Suprapubic skin (tissue), 4 donors: ENCODE results near the gene UBD.

Experiments
- CTCF ChIP-seq, 2 donors: fragments of 200-600 bp in 1 of 2; fragments of 450-650 bp in 1 of 2; sonication (generic) in 1 of 2; IDR thresholded peaks; one replicate each; pipeline ENCODE4 v1.5.1; 2016 to 2019; ENCODE audit warnings: antibody characterized with exemption in 2 of 2, mild to moderate bottlenecking in 1 of 2, moderate library complexity in 1 of 2
- EP300 ChIP-seq: sonication (generic); formaldehyde crosslinking; IDR thresholded peaks from one replicate; pipeline ENCODE4 v1.6.1; 2017; ENCODE audit warnings: antibody characterized with exemption
- POLR2A ChIP-seq, 2 donors: fragments of 450-650 bp; IDR thresholded peaks; one replicate each; pipeline ENCODE4 v1.6.1; 2017; ENCODE audit warnings: antibody characterized with exemption in 2 of 2, mild to moderate bottlenecking in 2 of 2, moderate library complexity in 2 of 2
- POLR2AphosphoS5 ChIP-seq, 3 donors: sonication (generic); formaldehyde crosslinking; IDR thresholded peaks; one replicate each; pipeline ENCODE4 v1.6.1; 2017; ENCODE audit warnings: antibody characterized with exemption in 3 of 3

GRCh38 chr6:29522227-29522626 is 37.3 kb downstream of the UBD start:
- TF ChIP-seq CTCF (IDR thresholded peaks at IDR 0.05) (no peak), POLR2A (IDR thresholded peaks at IDR 0.05) (no peak), EP300 (no peak), POLR2AphosphoS5 (IDR thresholded peaks at IDR 0.05) (no peak)
